ENCODE results near the gene MRGPRG.
"Not testable (repeated sequence)": the region's sequence is repeated elsewhere in the genome, so short reads cannot be mapped to it uniquely, and the experiment has no call there.

MRGPRG gene

GRCh38 chr11:3173795-3174194 is 44.8 kb downstream of the MRGPRG start:
- DNase-seq, result no peak

GRCh38 chr11:3171931-3172560 is 46.6 kb downstream of the MRGPRG start:
- no peak for DNase-seq

- no peak for DNase-seq
These were observed 47.6 kb downstream of the MRGPRG start for GRCh38 chr11:3170756-3171650.

DNA sequence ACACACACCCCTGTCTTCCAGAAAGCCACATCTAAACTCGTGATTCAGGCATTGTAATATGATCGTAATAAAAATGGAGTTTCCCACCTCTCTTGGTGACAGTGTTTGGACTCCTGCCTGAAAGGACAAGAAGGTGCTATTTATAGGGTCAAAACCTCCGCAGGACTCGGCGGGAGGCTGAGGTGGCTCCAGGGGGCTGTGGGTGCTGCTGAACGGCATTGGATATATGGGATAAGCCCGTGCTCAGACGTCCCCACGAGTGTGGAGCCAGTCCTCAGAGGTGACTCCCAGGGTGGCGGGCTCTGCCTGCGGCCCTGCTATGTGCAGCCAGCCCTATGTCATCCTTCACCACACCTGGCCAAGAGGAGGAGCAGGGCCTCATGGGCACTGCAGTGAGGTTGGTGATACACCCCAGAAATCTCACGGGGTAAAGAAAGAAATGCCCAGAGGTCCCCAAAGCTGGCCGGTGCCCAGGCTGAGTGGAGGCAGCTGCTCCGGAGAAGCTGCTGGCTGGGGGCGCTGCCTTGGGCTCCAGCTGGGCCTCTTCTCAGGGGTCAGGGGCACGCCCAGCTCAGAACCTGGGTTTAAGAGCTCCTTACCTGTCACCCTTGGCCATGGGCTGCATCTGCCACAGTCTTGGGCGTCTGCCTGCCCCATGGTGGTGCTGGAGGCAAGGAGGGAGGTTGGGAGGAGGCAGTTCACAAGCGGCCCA is 48.4 kb downstream of the MRGPRG start:
- DNase-seq, result peak; percentile 27 to 47

DNA sequence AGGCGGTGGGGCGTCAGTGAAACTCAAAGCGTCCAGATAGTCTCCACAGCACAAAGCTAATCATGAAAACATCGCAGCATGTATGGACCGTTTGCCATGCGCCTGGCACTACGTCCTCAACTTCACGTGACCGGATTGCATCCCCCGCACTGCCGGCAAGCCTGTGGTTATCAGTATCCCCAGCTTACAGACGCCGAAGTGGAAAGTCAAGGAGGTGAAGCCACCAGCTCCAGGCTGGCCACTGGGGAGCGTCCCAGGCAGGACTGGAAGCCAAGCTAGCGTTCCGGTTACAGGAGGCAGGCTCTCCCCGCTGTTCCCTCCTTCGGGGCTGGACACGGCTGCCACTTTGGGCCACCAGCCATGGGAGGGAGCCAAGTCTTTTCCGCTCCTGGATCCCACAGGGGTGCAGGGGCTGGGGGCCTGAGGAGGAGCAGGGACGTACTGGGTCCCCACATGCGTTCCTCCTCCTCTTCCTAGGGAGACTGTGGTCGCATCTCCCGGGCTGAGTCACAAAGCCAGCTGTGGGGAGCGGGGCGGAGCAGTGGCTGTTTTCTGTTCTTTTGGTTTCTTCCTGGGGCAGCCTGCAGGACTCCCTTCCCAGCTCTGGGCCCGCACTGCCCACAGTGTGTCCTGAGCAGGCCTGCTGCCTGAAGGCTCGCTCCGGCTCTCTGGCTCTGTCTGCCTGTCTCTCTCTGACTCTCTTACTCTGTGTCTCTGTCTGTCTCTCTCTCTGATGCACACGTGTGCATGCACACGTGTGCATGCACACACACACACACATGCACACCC is 49.2 kb downstream of the MRGPRG start:
- peak; percentile 65 to 67 for DNase-seq

- DNase-seq, result not testable (repeated sequence)
These were observed 49.8 kb downstream of the MRGPRG start for GRCh38 chr11:3168742-3169254.
